ENCODE measurements around the gene WDR44. TPM values are rescaled to one million over a fixed set of nuclear protein-coding genes. Genes with fewer than 3 reads are reported as not detected.
"Not testable (repeated sequence)": the region's sequence is repeated elsewhere in the genome, so short reads cannot be mapped to it uniquely, and the experiment has no call there.

The WDR44 gene
- 10 to 100 TPM; 10.8 to 13.8 TPM for total RNA-seq
- long read RNA-seq, partial matches to known transcripts: 3 of 9 reads
- long read RNA-seq, other reads (novel, unspliced or antisense): 6 of 9 reads

- ATAC-seq (peak; percentile 93), DNase-seq (peak; percentile 94)
- intact Hi-C loops (cut with DNase I, micrococcal nuclease): no loop called here
These were observed at the start of gene WDR44 for GRCh38 chrX:118345464-118346257. Gene WDR44, plus strand, starts transcription at chrX:118346106. Its CDS starts 398 bp downstream, at chrX:118346504.

- DNase-seq; ATAC-seq; intact Hi-C loops (cut with DNase I, micrococcal nuclease): not testable (repeated sequence)
These were observed 40.1 kb upstream of the WDR44 start for GRCh38 chrX:118305827-118306226.

- no peak for DNase-seq
- intact Hi-C loops (cut with DNase I, micrococcal nuclease): no loop called here
- ATAC-seq: no peak
These were observed 30.4 kb upstream of the WDR44 start for GRCh38 chrX:118315529-118315928.

GRCh38 chrX:118324588-118324987 is 21.3 kb upstream of the WDR44 start:
- ATAC-seq: no peak
- DNase-seq: no peak
- intact Hi-C loops (cut with DNase I, micrococcal nuclease): no loop called here

- no peak for ATAC-seq
- intact Hi-C loops (cut with DNase I, micrococcal nuclease): no loop called here
These were observed 20.5 kb upstream of the WDR44 start for GRCh38 chrX:118325453-118325852.

GRCh38 chrX:118329175-118329574 is 16.7 kb upstream of the WDR44 start:
- intact Hi-C loops (cut with DNase I, micrococcal nuclease): no loop called here

More at GRCh38 chrX:118325453-118325852, 20.5 kb upstream of the WDR44 start:
- no peak for DNase-seq

GRCh38 chrX:118337687-118338086 is 8.2 kb upstream of the WDR44 start:
- ATAC-seq (no peak), DNase-seq (no peak)
- intact Hi-C loops (cut with DNase I, micrococcal nuclease): no loop called here

More at GRCh38 chrX:118329175-118329574, 16.7 kb upstream of the WDR44 start:
- ATAC-seq: no peak
- DNase-seq: no peak

GRCh38 chrX:118338930-118339329 is 7.0 kb upstream of the WDR44 start:
- DNase-seq (no peak), ATAC-seq (no peak)
- intact Hi-C loops (cut with DNase I, micrococcal nuclease): no loop called here

- intact Hi-C loops (cut with DNase I, micrococcal nuclease): no loop called here
- DNase-seq (no peak), ATAC-seq (no peak)
These were observed 852 bp upstream of the WDR44 start for GRCh38 chrX:118345045-118345463.

GRCh38 chrX:118346258-118347094 is 570 bp downstream of the WDR44 start:
- intact Hi-C loops (cut with DNase I, micrococcal nuclease): no loop called here
- peak; percentile 35 for ATAC-seq
- DNase-seq: peak; percentile 50 to 57

GRCh38 chrX:118347131-118347530 is 1.2 kb downstream of the WDR44 start:
- DNase-seq (no peak), ATAC-seq (no peak)
- intact Hi-C loops (cut with DNase I, micrococcal nuclease): no loop called here

- no peak for ATAC-seq
- intact Hi-C loops (cut with DNase I, micrococcal nuclease): no loop called here
- no peak for DNase-seq
These were observed 1.8 kb downstream of the WDR44 start for GRCh38 chrX:118347736-118348135.

GRCh38 chrX:118348186-118348810 is 2.4 kb downstream of the WDR44 start:
- no peak for DNase-seq
- ATAC-seq: no peak
- intact Hi-C loops (cut with DNase I, micrococcal nuclease): no loop called here

- ATAC-seq (no peak), DNase-seq (no peak)
These were observed 3.3 kb downstream of the WDR44 start for GRCh38 chrX:118349188-118349587.

GRCh38 chrX:118350221-118350620 is 4.3 kb downstream of the WDR44 start:
- intact Hi-C loops (cut with DNase I, micrococcal nuclease): no loop called here
- DNase-seq (no peak), ATAC-seq (no peak)

More at GRCh38 chrX:118349188-118349587, 3.3 kb downstream of the WDR44 start:
- intact Hi-C loops (cut with DNase I, micrococcal nuclease): no loop called here

- no peak for ATAC-seq
- intact Hi-C loops (cut with DNase I, micrococcal nuclease): no loop called here
- no peak for DNase-seq
These were observed 4.8 kb downstream of the WDR44 start for GRCh38 chrX:118350706-118351105.

- no peak for ATAC-seq
- no peak for DNase-seq
- intact Hi-C loops (cut with DNase I, micrococcal nuclease): no loop called here
These were observed 6.7 kb downstream of the WDR44 start for GRCh38 chrX:118352566-118352965.

GRCh38 chrX:118353081-118353850 is 7.4 kb downstream of the WDR44 start:
- ATAC-seq: no peak
- intact Hi-C loops (cut with DNase I, micrococcal nuclease): no loop called here
- DNase-seq: no peak
